ENCODE results near the gene RIT2. TPM values are rescaled to one million over a fixed set of nuclear protein-coding genes. Genes with fewer than 3 reads are reported as not detected.

The RIT2 gene
- total and polyA plus RNA-seq, 11 donors: not detected

DNA sequence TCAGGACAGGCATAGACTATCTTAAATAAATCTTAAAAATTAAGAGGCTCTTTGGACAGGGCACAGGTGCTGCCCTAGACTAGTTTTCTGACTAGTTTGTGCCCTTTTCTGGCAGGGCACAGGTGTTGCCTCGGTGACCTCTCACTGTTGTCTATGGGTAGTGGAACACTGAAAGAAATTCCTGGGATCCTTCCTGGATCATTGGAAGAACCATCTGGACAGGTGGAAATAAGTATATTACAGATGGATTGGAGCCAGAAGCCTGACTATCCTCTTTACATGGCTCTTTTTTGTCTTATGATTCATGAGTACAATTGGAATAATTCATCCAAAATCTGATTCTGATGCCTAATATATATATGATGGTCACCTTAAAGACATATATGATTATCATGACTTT lies 286.6 kb downstream of the RIT2 start:
- DNase-seq (no peak), ATAC-seq (no peak)
- Histone ChIP-seq H3K4me3 (no peak overlapping the region), H3K27ac (no peak overlapping the region), H3K4me1 (no peaks in the 10 kb centered on the region), H3K9me3 (no peaks in the 10 kb centered on the region), H3K27me3 (no peaks in the 10 kb centered on the region), H3K36me3 (no peaks in the 10 kb centered on the region)
- TF ChIP-seq, protein P1, sequence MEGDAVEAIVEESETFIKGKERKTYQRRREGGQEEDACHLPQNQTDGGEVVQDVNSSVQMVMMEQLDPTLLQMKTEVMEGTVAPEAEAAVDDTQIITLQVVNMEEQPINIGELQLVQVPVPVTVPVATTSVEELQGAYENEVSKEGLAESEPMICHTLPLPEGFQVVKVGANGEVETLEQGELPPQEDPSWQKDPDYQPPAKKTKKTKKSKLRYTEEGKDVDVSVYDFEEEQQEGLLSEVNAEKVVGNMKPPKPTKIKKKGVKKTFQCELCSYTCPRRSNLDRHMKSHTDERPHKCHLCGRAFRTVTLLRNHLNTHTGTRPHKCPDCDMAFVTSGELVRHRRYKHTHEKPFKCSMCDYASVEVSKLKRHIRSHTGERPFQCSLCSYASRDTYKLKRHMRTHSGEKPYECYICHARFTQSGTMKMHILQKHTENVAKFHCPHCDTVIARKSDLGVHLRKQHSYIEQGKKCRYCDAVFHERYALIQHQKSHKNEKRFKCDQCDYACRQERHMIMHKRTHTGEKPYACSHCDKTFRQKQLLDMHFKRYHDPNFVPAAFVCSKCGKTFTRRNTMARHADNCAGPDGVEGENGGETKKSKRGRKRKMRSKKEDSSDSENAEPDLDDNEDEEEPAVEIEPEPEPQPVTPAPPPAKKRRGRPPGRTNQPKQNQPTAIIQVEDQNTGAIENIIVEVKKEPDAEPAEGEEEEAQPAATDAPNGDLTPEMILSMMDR (IDR thresholded peaks at IDR 0.05): no peak
- no peak for TF ChIP-seq POLR2A (IDR thresholded peaks at IDR 0.05)
- intact Hi-C loops (cut with DNase I): no loop called here
- WGBS, 4 donors: 87 to 95% (median 90%) methylated on average over 1 of the region's 1 CpG

DNA sequence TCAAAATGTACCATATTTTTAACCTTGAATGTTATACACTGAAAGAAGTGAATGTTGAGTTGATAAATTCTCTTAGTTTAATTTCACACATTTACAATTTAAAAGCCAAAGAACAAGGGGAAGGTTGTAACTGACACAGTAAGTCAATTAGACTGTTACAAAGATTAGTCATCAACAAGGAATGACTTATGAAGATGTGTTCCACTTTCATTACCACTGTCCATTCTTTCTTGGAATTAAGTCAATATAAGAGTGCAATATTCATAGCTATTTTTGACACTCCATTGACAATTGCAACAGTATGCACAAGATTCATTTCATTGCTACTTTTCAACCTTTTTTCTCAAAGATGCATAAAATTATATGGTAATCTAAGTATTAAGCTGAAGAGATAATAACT lies 291.3 kb downstream of the RIT2 start:
- ATAC-seq: no peak
- no peaks in the 10 kb centered on the region for H3K9me3 ChIP-seq
- no peak for DNase-seq
- H3K27ac ChIP-seq: no peak overlapping the region
- intact Hi-C loops (cut with DNase I): no loop called here
- TF ChIP-seq POLR2A (IDR thresholded peaks at IDR 0.05): no peak
- TF ChIP-seq, protein P1 (IDR thresholded peaks at IDR 0.05): no peak
- H3K36me3 ChIP-seq: no peaks in the 10 kb centered on the region
- no peak overlapping the region for H3K4me3 ChIP-seq
- no peaks in the 10 kb centered on the region for H3K4me1 ChIP-seq
- H3K27me3 ChIP-seq: no peaks in the 10 kb centered on the region

DNA sequence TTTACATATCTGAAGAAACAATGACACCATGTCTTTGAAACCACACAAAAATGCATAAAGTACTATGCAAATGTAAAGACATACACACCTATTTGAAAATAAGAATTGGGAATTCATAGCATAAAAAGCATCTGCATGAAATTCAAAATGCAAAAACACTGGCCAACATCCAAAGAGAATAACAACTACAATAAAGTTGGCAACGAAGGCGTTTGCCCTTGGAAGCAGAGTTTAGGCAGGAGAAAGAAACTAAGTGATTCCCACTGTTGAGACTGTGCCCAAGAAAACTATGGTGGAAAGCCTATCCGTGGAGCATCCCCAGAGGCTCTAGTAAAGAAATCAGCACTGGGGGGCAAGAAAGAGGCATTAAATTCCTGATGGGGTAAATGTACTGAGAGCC lies 292.8 kb downstream of the RIT2 start:
- no peaks in the 10 kb centered on the region for H3K9me3 ChIP-seq
- WGBS, 4 donors: 66 to 76% (median 69%) methylated on average over 3 of the region's 3 CpGs

DNA sequence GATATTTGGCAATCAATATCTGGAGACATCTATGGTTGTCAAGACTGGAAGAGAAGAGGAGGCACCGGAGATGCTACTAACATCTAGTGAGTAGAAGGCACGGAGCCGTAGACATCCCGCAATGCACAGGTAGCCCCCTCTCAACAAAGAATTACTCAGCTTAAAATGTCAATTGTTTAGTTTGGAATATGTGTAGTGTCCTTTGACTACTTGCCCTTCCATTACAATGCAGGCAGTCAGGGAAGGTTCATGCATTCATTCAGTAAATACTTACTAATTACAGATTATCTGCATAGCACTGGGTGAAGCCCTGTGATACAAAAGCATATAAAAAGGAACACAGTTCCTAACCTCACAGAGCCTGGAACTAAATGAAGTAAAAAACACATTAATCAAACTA lies 294.0 kb downstream of the RIT2 start:
- H3K4me3 ChIP-seq: no peak overlapping the region
- DNase-seq (no peak), ATAC-seq (no peak)
- no peaks in the 10 kb centered on the region for H3K36me3 ChIP-seq
- H3K9me3 ChIP-seq: no peaks in the 10 kb centered on the region
- 87 to 97% (median 93%) methylated on average over 4 of the region's 4 CpGs for WGBS, 4 donors
- no peak overlapping the region for H3K27ac ChIP-seq
- TF ChIP-seq, protein P1 (IDR thresholded peaks at IDR 0.05): no peak
- TF ChIP-seq POLR2A (IDR thresholded peaks at IDR 0.05): no peak
- no peaks in the 10 kb centered on the region for H3K4me1 ChIP-seq
- intact Hi-C loops (cut with DNase I): no loop called here
- no peaks in the 10 kb centered on the region for H3K27me3 ChIP-seq

More for the DNA sequence above, 292.8 kb downstream of the RIT2 start:
- H3K27me3 ChIP-seq: no peaks in the 10 kb centered on the region
- H3K4me1 ChIP-seq: no peaks in the 10 kb centered on the region
- H3K4me3 ChIP-seq: no peak overlapping the region
- no peak for DNase-seq
- H3K27ac ChIP-seq: no peak overlapping the region
- intact Hi-C loops (cut with DNase I): no loop called here
- no peak for TF ChIP-seq POLR2A (IDR thresholded peaks at IDR 0.05)
- TF ChIP-seq, protein P1 (IDR thresholded peaks at IDR 0.05): no peak
- H3K36me3 ChIP-seq: no peaks in the 10 kb centered on the region
- no peak for ATAC-seq

Measured in heart left ventricle (tissue), 16 donors.